NCI-H2029 treated with DMSO at 0.1 percent for 48 hours (cell line): ENCODE measurements around the gene DLG4.
"Not testable (repeated sequence)": the region's sequence is repeated elsewhere in the genome, so short reads cannot be mapped to it uniquely, and the experiment has no call there.

ENCODE experiments used
- DNase-seq: peaks from one replicate; lab custom pipeline; 2025; lab: John Stamatoyannopoulos, UW

The DLG4 gene

DNA sequence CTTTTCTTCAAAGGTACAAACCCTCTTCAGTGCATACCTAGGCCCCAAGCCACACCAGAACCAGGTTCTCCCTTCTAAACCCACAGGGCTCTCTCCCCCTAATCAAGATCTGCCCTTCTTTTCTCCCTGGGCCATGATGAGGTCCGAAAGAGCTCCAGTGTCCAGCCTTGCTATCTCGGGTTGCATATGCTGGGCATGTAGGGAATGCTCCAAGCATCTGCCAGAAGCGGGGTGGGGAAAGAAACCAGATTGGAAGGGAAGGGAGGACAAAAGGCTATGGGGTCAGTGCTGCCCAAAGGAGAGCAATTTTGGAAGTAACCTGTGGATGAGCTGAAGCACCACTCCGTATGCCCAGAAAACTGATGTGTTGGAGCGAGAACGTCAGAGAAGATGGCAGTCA, 29.6 kb upstream of the DLG4 start:
- no peak for DNase-seq

DNA sequence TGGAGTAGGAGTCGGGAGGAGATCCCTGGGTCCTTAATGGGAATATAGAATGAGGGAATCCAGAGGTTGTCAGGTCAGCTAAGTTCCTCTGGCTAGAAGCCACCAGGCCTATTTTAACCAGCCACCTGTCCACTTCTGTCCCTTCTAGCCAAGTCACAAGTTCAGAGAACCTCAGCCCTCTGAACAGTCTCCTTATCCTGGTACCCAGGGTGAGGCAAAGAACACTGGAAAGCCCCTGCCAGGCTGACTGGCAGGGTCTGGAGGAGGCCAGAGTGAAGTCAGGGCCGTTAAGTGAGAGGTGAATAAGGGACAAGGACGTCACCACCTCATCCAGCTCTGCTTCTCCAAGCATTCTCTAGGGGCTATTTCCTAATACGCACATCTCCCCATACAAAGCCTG, 29.2 kb upstream of the DLG4 start:
- no peak for DNase-seq

DNA sequence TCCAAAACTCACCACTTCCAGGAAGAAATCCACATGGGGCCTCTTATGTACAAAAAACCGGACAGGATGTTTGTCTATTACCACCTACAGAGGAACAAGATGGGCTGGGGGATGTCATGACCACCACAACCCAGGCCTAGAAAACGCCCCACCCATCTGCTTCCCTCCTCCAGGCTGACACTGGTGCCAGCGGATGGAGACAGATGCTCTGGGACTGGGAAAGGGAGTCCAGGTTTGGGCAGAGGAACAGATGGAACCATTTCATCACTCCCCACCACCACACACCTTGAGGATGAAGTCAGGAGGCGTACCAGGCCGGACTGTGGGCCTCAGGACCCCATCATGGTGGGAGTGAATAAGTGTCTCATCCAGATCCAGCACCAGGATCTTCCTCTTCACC, 27.1 kb upstream of the DLG4 start:
- no peak for DNase-seq

DNA sequence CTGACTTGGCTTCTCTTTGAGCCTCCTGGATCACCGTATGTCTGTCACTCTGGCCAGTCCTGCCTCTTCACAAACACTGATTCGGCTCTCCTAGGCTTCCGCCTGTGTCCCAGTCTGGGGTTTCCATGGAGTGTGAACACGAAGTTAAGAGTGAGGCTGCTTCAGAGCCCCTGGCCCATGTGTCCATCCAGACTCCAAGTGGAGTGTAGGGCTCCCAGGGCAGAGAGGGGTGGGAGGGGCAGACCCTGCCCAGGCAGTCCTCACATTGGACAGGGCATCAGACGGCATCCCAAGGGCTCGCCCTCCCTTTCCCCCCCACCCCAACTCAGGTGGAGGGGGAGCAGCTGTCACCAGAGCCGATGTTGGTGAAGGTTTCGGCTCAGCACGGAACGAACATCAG, 24.2 kb upstream of the DLG4 start:
- not testable (repeated sequence) for DNase-seq

DNA sequence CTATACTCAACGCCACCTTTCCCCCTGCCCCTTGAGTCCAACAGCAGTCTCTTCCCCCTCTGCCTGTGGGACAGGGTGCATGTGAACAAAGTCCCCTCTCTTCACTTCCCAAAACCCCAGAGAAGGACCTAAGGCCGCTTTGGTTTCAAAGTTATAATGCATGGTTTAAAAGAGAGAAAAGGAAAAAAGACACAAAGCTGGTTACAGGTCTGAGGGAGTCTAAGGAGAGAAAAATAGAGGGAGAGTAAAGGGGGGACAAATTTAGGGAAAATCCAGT, 23.8 kb upstream of the DLG4 start:
- no peak for DNase-seq

DNA sequence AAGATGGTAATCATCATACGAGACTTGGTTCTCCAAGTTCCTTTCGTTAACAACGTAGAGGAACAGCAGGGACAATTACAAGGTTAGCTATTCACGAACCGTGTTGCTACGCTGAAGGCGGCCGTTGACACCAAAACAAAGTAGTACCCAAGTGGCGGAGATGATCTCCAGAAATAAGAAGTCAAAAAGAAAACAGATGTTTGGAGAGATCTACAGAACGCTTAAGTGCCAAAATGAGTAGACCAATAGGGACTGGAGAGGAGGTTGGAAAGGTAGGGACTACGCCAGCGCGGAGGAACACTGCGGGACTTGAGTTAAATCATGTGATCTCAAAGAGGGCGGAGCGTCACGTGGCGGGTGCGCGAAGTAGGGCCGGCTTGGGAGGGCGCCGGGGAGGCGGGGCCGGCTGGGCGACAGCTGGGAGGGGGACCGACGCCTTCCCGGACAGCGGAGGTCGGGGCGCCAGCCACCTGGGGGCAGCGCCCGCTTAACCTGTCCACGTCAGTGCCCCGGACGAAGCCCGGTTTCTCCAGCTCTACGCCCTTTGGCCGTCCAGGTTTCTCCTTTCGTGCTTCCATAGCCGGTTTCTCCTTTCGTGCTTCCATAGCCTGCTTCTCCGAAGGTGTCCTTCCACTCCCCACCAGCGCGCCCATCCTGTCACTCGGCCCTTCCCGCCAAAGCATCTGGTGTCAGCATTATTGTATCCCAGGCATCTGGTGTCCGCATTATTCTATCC, 23.2 kb upstream of the DLG4 start:
- DNase-seq: peak; percentile 81

DNA sequence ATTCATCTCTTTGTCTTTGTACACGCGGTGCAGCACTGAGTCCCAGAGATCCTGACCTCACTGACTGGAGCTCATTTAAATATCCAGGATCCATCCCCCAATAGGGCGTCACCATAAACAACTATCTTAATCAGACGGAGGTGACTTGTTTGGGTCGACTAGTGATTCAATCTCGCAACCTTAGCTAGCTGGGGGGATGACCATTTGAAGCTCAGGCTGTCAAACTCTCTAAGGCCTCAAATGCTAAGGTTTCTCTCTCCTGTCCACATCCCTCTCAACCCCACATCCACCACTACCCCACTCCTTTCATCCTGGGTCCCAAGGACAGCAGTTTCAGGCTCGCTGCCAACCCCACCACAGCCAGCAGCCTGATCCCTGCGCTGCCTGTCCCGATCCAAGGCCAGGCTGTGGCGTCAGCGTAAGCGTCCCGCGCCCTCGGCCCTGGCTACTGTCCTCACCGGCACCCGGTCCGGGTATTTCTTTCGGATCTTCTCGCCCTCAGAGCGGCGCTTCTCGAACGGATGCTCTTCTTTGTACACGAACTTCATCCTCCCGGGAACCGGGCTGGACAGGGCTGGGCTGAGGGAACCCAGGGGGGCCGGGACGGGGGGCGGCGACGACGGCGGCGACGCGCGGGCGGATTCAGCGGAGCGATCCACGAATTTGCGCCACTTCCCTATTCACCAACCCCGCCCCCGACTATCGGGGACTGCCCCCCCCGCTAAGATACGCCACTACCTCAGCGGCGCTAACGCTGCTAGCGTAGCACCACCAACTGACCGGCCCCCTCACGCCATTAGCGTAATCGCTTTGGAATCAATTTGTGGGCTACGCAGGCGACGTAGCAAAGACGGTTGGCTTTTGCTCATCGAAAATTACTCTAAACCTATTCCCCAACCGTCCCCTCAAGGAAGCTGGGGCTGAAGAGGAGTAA, 22.4 kb upstream of the DLG4 start, which contains the start of gene GABARAP:
Gene GABARAP (minus strand): TSS at position 667 of the 934 bp plus-strand sequence. CDS start 119 bp downstream, at position 548.
- peak; percentile 41 for DNase-seq

DNA sequence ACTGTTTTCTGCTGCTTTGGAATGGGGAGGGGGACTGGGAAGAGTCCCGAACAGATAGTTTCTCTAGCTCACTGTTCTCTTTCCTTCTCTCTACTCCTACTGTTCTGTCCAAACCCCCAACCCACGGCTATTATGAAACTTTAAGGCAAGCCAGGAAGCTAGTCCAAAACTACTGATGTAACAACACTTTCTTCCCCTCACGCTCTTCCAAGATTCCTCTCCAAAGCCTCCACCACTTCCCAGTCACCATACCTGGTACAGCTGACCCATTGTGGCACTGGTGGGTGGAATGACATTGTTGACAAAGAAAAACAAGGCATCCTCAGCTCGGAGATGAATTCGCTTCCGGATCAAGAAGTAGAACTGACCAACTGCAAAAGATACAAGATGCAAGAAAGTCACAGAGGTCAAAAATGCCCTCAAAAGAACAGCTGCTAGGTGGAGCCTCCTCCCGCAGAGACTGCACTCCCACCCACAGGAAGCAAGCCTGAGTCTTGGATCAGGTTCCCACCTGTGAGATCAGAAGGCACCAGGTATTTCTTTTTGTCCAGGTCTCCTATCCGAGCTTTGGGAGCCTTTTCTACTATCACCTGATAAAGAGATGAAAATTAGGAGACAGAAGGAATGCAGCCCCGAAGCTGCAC, 21.6 kb upstream of the DLG4 start:
- DNase-seq: no peak

DNA sequence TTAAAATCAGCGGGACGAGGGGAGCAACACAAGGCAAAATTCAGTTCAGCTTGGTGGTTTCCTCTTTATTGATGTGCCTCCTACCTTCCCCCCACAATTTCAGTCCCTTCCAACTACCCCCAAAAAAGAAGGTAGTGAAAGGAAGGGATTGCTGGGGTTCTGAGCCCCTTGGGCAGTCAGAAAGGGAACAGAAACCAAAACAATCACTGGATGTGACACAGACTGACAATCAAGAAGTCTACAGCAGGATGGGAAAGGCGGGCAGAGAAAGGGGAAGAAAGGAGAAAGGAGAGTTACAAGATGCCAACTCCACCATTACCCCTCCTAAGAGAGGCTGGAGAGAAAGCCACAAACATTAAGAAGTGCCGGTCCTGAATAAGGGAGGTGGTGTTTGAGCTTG, 20.7 kb upstream of the DLG4 start:
- DNase-seq: no peak

DNA sequence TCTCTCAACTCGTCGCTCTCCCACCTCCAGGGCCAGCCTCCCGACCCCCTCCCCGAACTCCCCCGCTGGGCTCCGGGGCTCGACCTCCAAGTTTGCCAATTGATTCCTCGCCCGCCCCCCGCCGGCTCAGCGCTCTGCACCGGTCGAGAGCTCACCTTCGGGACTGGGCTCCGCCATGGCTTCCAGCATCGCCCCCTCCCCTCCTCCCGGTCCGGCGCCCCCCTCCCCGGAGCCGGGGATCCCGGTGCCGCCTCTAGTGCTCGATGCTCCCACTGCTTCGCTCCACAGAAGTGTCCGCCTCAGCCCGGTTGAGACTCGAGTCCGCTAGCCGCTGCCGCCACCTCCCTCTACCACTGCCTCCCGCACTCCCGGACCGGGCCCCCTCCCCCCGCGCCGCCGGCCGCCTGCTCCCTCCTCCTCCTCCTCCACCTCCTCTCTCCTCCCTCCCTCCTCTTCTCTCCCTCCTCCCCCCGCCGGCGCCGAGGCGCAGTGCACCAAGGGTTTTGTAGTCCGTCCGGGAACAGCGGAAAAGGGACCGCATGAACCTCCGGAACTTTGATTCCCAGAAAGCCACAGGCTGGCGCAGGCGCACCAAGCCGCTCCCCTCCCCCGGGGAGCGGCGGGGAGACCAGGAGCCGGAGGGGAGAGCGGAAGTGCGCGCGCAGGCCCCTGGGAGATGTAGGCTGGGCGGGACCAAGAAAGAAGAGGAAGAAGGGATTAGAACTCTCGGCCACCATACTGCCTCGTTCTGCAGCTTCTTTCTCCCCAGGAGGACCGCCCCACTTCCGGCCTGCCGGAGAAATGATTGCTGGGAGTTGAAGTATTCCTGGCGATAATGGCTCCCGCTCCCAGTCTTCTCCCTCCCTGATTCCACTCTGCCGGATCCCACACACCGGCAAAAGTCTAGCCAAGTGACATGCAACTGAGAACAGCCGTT, 19.7 kb upstream of the DLG4 start, which contains the start of gene PHF23:
Gene PHF23 (minus strand): TSS at position 367 of the 937 bp plus-strand sequence. CDS start 178 bp downstream, at position 189.
- peak; percentile 90 for DNase-seq

DNA sequence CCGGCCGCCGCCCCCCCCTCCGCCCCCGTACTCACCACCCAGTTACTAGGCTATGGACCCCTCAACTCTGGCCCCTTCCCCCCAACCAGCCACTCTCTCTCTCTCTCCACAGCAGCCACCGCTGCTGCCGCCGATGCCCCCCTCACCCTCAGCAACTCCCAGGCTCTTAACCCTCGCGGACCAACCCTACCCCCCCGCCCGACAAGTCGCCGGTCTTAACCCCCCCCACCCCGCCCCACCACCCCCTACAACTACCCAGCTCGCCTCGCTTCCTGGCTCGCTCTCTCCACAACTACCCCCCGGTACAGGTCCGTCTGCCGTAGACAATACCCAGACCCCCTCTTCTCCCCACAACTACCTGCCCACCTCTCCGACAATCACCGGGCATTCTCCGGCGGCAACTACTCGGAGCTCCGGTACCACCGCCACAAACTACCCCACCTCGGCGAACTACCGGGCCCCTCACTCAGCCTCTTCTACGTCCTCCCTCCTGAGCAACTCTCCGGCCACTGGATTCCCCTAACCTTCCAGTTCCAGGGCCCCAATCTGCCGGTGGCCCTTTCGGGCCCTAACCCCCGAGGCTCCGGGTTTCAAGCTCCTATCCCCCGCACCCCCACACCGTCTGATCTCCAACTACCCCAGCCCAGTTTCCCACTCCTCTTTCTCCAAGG, 18.9 kb upstream of the DLG4 start:
- no peak for DNase-seq

DNA sequence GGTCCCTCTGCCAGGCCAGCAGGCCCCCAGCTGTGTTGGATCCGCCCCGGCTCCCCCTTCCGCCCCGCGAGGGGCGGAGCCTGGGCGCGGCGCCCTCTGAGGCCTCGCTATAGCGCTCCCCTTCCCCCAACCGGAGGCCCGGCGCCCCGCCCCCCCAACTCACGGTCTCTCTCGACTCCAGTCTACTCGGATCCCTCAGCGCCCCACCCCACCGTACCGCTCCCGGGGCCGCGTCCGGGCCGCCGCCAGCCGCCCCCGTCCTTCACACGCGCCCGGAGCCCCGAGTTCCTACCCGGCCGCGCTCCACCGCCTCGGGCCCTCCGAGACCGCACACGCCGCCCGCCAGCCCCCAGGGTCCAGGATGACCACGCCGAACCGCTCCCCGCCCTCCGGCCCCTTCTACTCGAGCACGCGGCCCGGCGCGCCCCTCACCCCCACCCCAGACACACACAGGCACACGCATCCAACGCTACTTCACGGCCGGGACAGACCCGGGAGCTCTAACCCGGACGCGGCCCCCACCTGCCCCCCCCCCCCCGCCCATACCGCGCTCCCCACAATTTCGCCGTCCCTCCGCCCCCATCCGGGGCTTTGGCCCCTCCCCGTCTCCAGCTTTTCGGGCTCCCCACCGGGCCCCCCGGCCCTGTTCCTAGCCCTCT, 18.3 kb upstream of the DLG4 start:
- no peak for DNase-seq

DNA sequence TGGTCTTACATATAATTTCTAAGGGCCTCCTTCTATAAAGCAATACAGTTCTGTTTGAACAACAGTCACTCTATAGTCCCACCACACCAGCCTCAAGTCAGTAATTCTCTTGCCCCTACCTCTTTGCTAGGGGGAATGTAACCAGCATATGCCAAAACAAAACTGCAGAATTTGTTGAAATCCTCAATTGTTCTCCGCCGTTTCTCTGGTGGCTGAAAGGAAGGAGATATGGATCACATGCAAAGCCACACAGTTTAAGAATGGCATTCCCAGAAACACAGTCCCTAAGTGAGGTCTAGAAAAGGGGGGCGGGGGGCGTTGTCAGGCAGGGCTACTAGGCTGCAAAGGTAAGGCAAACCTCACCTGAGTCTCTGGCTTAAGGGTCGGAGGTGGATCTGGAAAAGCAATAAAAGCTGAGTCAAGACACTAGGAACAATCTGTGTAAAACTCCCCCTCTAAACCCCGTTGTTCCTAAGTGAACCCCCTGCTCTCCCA, 17.7 kb upstream of the DLG4 start:
- DNase-seq: no peak

DNA sequence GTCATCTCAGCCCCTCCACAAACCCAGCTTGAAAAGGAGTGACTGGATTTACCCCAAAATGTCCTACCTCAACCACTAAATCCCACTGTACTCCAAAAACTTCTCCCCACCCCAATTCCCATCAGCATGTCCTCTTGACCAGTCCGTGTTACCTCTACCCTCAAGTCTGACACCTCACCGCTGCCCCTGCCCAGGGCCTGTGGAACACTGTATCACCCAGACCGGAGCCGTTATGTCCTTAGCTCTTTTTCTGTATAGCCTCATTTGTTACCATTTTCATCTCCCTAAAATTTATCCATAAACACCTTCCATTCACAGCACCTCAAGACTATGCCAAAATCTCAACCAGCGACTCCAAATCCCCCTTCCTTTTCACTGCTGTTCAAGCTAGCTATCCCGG, 17.2 kb upstream of the DLG4 start:
- no peak for DNase-seq

DNA sequence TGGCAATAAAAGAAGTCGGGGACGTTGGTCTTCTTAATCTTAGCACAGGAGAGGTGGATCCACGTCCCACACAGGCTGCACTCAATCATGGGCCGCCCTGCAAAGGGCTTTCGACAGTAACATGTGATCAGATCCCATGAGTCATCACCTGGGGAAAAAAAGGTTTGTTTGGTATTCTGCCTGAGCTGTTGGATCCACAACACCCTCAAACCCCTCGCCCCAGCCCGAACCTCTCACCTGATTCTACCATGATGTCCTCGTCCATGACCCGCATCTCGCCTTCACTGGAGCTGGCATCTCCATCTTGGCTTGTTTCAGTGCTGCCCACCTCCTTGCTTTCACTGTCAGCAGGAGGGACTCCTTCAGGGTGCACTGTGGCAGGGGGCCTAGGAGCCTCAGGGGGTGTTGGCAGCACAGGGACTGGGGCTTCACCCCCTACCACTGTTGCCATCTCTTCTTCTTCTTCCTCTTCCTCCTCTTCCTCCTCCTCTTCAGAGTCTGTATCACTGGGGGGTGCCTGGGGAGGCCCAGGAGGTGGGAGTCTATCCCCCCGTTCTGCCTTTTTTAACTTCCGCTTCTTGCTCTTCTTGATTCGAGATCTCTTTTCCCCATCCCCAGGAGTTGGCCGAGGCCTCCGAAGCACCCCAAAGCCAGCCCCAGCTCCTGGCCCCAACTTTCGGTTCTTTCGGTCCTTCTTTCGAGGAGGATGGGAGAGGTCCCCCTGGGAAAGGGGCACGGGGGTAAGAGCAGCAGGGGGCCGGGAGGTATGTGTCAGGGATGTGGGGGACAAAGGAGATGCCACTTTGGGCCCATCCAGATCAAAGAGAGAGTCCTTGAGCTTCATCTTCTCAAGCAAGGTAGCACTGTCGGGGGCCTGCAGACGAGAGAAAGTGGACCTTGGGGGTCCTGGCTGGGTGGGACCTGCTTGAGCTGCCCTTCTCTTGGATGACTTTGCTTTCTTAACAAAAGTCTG, 16.3 kb upstream of the DLG4 start:
- no peak for DNase-seq

DNA sequence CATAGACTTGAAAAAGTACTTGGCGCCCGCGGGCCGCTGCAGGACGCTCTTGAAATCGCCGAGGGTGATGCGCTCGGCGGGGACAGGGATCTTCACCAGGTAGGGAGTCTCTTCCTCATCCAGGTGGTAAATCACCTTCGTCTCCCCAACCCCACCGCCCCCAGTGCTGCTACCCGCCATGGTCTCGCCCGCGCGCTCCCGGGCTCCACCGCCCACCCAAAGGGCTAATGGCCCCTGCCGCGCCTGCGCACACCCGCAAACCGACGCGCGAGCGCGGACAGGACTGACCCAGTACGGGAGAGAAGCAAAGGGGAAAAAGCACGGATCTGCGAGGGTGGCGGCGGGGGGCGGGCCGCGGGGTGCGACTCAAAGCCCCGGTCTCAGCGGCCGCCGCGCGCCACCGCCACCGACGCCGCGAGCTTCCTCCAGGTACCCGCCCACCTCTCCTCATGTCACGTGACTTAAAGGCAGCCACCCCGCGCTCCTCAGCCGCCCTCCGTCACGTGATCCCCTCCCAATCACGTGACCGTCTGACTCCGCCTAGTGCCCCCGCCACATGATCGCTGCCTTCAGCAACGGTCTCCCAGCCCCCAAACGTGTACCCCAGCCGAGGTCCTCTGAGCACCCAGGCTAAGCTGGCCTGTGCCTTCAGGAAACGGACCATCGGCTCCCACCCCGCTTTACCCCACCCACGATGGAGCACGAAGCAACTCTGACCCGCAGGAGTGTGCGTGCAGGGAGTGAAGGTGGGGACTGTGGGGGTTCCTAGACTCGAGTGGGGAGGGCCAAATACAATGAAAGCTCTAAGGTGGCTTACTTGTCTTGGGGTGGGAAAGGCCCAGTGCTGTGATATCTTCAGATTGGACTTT, 14.7 kb upstream of the DLG4 start, which contains the start of gene DVL2:
Gene DVL2 (minus strand): TSS at position 435 of the 869 bp plus-strand sequence. CDS start 255 bp downstream, at position 180.
- DNase-seq: peak; percentile 45

DNA sequence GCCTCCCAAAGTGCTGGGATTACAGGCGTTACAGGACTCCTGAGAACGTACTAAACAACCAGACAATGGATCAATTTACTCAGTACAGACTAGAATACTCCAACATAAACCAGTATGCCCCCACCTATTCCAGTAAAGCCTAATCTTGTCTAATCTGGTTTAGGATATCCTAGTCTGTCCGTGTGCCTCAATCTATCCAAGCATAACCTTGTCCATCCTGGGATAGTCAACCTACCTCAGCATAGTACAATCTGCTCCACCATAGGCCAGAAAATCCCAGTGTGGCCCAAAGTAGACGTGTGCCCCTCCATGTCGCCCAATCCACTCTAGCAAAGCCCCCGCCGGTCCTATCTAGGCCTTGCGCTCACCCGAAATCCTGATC, 14.1 kb upstream of the DLG4 start:
- no peak for DNase-seq

DNA sequence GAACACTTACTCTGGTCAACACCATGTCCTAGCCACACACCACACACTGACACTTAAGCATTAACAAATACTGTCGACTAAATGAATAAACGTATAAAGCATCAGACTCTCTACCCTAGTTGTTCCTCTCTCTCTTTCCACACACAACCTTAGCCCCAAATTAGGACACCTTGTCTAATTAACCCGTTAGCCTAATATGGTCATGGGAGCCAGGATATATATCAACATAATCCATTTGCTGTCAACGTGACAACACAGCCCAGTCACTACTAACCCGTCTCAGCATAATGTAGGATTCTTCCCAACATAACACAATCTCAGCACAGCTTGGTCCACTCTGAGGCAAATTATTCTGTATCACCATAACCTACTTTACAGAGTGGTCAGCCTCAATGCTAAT, 12.5 kb upstream of the DLG4 start:
- DNase-seq: no peak
